GDM1 (cell line): ENCODE results near the gene CNTN1.

Experiments
- DNase-seq: peaks from one replicate; lab custom pipeline; 2025; lab: John Stamatoyannopoulos, UW

Gene CNTN1

GRCh38 chr12:40970320-40970907, 278.2 kb downstream of the CNTN1 start:
- no peak for DNase-seq

DNA sequence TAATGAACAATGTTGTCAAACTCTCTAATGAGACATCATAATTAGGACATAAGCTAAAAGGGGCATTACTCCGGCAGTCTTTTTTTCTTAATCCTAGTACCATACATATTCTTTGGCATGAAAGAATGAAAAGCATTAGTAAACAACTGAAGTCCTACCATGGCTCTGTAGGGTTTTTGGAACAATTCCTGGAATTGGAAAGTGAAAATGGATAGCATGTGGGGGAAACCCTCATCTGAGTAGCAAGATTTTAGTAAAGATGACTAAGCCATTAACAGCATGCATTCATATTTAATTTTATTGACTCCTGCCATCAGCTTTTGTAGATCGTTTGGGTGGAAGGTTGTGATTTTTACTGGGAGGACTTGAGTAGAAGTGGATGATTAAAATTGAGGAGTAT, 279.7 kb downstream of the CNTN1 start:
- DNase-seq: no peak

DNA sequence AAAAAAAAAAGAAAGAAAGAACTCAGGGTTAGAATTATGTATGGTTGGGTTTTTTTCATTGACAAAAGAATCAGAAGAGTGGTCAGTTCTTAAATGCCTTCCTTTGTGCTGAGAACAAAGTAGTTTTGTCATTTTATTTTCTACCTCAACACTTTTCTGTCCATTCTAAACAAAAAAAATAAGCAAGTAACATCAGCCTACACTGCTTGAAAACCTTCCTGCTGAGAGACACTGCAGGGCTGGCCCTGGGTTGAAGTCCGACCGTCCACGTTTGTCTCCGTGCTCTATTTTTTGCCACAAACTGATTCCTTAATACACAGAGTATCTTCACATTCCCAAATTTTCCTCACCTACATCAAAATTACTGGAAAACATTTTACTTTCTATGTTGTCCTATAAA, 284.3 kb downstream of the CNTN1 start:
- DNase-seq: no peak

- no peak for DNase-seq
These were observed 288.3 kb downstream of the CNTN1 start for GRCh38 chr12:40980427-40980961.

GRCh38 chr12:40986001-40986400, 293.8 kb downstream of the CNTN1 start:
- no peak for DNase-seq

- DNase-seq: no peak
These were observed 296.1 kb downstream of the CNTN1 start for GRCh38 chr12:40988355-40988754.

DNA sequence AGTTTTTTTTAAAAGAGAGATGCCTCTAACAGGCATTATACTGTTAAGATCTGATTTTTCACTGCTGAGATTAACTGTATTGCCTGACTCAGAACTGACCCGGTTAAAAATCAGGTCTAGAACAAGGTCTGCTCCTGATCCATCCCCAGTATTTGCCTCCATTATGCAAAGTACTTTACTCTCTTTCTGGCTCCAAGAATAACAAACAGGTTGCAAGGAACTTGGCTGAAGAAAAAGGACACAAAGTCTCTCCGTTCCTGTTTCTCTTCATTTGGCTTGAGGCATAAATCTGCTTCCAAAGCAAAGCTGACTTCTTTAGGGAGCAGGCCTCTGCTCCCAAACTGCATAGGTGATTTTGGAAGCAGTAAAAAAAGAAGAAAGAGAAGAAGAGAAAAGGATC, 296.6 kb downstream of the CNTN1 start:
- no peak for DNase-seq

GRCh38 chr12:40989785-40990184, 297.5 kb downstream of the CNTN1 start:
- DNase-seq: no peak

- no peak for DNase-seq
These were observed 299.9 kb downstream of the CNTN1 start for GRCh38 chr12:40992158-40992557.

DNA sequence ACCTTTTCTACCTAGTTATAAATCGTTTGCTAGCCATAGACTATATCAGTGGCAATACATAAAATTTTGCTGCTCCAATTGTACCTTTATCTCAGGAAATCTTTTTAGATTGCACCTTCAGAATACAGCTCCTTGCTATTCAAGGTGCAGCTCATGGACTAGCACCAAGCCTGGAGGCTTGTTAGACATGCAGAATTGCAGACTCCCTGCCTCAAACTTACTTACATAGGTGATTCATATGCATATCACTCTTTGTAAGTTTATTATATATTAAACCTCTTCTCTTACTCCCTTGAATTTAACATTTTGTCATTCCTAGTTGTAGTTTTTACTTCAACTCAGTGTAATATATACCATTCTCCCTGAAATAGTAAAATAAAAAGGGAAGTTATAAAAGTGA, 300.4 kb downstream of the CNTN1 start:
- DNase-seq: no peak

- no peak for DNase-seq
These were observed 300.9 kb downstream of the CNTN1 start for GRCh38 chr12:40993158-40993557.

DNA sequence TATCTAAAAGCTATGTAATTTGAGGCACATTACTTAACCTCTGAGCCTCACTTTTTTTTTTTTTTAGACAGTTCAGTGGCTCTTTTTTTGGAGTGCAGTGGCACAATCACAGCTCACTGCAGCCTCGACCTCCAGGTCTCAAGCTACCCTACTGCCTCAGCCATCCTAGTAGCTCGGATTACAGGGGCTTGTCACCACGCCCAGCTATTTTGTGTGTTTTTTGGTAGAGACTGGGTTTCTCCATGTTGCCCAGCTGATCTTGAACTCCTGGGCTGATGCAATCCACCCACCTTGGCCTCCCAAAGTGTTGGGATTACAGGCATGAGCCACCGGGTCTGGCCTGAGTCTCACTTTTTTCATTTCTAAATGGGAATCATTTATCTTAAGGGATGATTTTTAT, 303.9 kb downstream of the CNTN1 start:
- DNase-seq: no peak

- no peak for DNase-seq
These were observed 307.0 kb downstream of the CNTN1 start for GRCh38 chr12:40999210-40999609.

DNA sequence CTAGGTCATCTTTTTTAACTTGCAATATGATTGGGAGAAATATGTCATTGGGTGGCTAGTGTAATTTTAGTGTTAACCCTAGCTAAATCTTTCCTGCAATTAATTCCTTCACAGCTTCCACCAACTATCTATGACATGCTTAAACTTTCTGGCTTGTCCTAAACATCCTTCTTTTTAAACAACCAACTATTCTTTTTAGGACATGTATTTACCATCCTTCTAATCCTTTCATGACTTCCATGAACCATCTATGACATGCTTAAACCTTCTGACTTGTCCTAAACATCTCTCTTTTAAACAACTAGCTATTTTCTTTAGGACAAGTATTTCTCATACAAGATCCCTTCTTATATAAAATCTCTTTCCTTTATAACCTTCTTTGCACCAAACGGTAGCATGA, 316.2 kb downstream of the CNTN1 start:
- no peak for DNase-seq

- DNase-seq: no peak
These were observed 319.7 kb downstream of the CNTN1 start for GRCh38 chr12:41011939-41012338.

DNA sequence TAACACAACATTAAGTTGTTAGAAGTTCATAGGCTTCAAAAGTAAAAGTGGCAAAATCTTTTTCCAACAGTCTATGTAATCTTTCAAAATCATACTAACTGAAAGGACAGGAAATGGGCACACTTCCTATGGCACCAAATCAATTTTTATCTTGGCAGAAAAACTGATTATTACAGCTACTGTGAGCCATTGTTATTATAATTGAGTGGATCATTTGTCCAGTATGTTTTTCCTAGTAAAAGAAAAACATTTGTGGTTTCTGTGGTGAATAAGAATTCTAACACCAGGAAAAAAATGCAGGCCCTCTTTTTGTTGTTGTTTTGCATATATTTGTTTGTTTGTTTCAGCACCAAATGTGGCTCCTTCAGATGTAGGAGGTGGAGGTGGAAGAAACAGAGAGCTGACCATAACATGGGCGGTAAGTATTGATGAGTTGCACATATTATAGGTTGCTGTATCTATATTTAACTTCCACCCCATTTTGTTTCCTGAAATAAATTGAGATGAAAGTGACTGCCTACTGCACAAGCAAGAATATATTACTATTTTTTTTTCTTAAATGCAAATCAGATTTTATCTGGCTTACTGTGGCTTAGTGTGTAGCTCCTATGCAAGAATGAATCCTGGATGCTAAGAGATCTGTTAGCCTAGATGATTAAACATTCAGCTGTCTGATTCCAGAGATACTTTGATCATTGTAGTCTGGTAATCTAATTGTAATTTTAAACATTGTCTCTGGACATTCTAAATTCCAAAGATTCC, 321.8 kb downstream of the CNTN1 start:
- DNase-seq: no peak

GRCh38 chr12:41014643-41015020, 322.4 kb downstream of the CNTN1 start:
- no peak for DNase-seq

GRCh38 chr12:41018010-41018409, 325.8 kb downstream of the CNTN1 start:
- DNase-seq: no peak

- no peak for DNase-seq
These were observed 327.2 kb downstream of the CNTN1 start for GRCh38 chr12:41019461-41019860.

- no peak for DNase-seq
These were observed 331.6 kb downstream of the CNTN1 start for GRCh38 chr12:41023836-41024235.

DNA sequence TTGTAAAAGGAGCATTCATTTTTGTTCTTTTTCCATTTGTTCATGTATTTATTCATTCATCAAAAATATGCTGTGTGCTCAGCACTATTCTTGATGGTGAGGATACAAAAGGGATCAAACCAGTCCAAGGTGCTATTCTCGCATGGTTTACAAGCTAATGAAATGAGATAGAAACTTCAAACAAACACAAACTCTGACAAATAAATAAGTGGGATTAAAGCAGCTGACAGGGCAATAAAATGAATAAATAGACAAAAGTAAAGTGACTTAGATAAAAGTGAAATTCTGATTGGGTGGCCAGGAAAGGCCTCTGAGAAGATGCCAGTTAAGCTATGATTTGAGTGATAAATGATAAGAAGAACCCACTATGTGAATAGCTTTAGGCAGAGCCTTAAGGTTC, 333.9 kb downstream of the CNTN1 start:
- no peak for DNase-seq

DNA sequence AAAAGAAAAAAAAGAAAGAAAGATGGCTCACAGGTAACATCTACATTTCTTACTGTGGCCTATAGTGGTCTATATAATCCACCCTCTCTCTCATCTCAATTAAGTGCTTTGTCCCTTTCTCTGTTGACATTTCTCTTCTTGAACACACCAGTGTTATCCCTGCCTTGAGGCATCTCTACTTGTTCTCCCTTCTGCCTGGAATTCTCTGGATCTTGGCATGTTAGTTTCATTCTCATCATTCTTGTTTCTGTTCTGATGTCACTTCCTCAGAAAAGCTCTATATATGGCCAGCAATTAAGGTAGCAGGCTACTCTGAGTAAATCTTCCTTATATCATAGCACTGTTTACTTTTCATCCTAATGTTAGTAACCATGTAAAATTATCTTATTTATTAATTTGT, 340.1 kb downstream of the CNTN1 start:
- DNase-seq: no peak

- DNase-seq: no peak
These were observed 342.4 kb downstream of the CNTN1 start for GRCh38 chr12:41034686-41035085.

- no peak for DNase-seq
These were observed 347.2 kb downstream of the CNTN1 start for GRCh38 chr12:41039461-41039860.
